NCI-H748 (cell line): ENCODE results near the gene MYO18A.
"Not testable (repeated sequence)": the region's sequence is repeated elsewhere in the genome, so short reads cannot be mapped to it uniquely, and the experiment has no call there.

Experiments used
- DNase-seq: peaks from one replicate; lab custom pipeline; 2025; ENCODE audit not compliant: unreplicated experiment; lab: John Stamatoyannopoulos, UW

MYO18A gene

GRCh38 chr17:29194669-29195068 lies 14.5 kb upstream of the MYO18A start:
- no peak for DNase-seq

GRCh38 chr17:29193146-29193545 lies 12.9 kb upstream of the MYO18A start:
- DNase-seq, result no peak

- DNase-seq, result no peak
Observed at GRCh38 chr17:29190592-29191207, 10.5 kb upstream of the MYO18A start.

DNA sequence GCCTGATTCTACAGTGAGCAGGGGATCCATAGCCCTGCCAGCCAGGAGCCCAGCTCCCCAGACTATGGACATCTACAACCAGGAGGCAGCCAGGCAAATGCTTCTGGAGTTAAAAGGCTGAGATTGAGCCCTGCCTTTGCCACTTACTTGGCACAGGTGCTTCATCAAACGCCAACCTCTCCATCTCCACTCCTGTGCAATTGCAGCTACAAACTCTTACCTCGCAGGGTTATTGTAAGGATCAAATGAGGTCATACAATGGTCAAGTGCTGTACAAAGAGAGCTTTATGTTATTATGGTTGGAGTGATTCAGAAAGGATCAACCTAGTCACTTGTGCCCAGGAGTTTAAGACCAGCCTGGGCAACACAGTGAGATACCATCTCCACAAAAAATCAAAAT lies 9.8 kb upstream of the MYO18A start:
- no peak for DNase-seq

DNA sequence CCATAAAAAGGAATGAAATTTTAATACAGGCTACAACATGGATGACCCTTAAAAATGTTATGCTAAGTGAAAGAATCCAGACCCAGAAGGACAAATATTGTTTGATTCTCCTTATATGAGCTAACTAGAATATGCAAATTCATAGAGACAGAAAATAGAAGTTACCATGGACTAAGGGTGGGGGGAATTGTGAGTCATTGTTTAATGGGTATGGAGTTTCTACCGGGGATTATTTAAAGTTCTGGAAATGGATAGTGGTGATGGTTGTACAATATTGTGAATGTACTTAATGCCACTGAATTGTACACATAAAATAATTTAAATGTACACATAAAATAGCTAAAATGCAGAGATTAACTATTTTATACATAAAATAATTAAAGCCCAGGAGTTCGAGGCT lies 9.2 kb upstream of the MYO18A start:
- DNase-seq, result no peak

DNA sequence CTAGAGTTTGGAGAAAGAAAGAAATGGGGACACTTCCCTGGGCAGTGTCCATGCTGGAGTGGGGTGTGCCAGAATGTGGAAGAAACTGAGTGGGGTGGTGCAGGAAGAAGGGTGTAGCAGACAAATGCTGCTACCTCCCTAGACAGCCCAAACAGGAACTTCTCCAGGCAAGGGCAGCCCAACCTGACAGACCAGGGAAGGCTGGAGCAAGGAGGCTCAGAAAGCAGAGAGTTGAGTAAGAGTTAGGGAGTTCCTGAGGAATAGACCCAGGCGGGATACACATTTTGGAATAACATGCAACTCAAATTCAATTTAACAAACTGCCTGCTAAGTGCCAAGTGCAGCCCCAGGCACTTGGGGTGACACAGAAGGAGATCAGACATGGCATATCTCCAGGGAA lies 1.0 kb upstream of the MYO18A start:
- no peak for DNase-seq

GRCh38 chr17:29180788-29181160 lies 576 bp upstream of the MYO18A start:
- no peak for DNase-seq

GRCh38 chr17:29179232-29180033 lies 765 bp downstream of the MYO18A start:
- peak; percentile 70 for DNase-seq

- no peak for DNase-seq
Observed at GRCh38 chr17:29178750-29179231, 1.4 kb downstream of the MYO18A start.

DNA sequence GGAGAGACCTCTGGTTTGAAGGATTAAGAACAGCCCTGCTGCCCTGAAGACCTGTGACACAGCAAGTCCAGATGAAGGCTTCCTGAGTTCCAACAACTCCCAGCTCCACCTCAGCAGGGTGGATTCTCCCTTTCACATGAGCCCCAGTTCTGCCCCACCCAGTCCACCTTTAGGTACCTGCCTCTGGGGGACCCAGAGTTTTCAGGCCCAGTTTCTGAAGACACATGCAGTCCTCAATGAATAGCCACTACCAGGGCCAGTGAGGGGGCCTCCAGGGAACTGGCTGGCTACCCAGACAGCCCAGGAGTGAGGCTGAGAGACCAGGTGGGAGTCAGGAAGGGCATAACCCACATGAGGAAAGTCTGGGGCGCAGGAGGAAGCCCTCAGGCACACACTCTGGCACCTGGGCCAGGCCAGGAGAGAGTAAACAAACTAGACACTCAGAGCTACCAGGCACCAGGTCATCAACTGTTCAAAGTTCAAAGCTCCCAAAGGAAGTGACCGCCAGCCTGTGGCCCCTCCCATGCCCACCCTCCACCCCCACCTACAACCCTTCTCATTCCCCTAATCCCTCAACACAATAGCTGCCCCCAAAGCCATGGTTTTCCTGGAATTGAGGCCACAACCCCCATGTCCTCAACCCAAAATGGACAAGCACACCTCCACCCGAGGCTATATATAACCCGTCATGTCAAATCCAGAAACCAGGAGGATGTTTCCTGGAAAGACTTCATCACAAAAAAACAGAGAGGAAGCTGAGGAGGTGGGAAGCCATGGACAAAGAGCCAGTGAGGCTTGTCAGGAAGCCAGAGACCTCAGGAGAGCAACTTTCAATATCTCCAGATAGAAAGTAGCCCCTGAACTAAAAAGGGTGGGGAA lies 2.1 kb downstream of the MYO18A start:
- DNase-seq, result no peak

DNA sequence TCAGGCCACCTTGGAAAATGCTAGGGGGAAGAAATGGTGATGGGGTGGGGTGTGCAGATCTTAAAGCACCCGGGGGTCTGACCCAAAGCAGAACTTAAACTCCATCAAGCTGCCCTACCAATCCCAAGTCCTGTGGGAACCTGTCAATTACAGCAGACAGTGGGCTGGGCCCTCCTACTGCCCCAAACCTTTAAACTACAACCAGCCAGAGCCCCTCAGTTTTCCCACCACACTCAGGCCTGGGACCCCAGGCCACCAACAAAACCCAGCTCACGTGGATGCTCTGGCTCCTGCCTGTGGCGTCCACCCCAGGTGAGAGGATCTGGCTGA lies 2.7 kb downstream of the MYO18A start:
- no peak for DNase-seq

DNA sequence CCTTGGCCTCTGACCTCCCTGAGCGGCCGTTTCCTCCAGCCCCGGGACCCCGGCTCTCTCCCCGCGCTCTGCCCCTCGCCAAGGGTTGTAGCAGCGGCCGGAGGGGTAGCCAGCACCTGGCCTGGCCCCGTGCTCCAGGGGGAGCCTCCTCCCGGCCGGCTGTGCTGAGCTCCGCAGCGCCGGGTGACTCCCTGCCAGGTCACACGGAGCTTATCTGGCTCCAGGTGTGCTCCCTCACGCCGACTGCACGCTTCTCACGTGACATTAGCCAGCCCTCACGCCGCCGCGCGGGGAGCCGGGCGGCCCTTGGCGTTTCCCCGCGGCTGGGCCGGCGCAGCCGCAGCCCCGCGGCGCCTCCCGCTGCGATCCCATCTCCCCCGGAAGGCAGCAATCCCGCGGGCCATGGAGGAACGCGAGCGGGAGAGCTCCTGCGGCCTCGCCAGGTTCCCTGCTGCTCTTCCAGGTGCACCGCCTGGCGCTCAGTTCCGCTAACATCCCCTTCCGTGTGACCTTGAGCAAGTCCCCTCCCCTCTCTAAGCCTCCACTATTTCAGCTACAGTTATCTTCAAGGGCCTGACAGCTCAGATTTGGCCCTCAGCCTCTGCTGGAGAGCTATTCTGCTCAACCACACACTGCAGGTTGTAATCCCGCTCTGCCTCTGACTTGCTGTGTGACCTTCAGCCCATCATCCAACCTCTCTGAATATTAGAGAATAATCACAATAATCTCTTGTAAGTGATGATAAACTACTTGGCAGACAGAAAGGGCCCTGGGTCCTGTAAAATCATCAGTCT lies 3.4 kb downstream of the MYO18A start:
- DNase-seq, result peak; percentile 86

DNA sequence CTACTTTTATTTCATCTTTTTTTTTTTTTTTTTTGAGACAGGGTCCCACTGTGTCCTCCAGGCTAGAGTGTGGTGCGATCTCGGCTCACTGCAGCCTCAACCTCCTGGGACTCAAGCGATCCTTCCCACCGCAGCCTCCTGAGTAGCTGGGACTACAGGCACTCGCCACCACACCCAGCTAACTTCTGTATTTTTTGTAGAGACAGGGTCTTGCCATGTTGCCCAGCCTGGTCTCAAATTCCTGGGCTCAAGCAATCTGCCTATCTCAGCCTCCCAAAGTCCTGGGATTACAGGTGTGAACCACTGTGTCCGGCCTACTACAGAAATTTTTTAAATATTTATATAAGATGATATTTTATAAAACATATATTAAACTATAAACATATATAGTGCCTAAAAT lies 4.8 kb downstream of the MYO18A start:
- DNase-seq, result no peak

GRCh38 chr17:29172589-29172988 lies 7.6 kb downstream of the MYO18A start:
- DNase-seq, result no peak

DNA sequence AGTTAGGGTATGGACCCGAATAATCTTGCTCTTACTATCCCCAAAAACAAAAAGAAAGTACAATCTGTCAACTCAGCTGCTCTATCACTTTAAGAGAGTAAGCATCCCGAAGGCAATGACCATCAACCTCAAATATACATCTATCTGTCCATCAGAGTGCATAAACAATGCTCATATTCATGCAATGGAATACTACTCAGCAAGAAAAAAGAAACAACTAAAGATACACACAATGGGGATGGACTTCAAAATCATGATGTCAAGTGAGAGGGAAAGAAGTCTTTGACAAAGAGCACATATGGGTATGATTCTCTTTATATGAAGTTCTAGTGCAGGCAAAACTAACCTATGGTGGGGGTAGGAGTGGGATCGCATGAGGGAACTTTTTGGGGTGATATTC lies 9.5 kb downstream of the MYO18A start:
- no peak for DNase-seq

GRCh38 chr17:29169806-29170591 lies 10.2 kb downstream of the MYO18A start:
- DNase-seq, result no peak

DNA sequence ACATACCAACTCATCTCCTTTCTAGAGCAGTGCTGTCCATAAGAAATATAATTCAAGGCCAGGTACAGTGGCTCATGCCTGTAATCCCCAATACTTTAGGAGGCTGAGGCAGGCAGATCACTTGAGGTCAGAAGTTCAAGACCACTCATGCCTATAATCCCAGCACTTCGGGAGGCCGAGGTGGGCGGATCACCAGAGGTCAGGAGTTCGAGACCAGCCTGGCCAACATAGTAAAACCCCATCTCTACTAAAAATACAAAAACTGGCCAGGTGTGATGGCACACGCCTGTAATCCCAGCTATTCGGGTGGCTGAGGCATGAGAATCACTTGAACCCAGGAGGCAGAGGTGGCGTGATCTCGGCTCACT lies 11.5 kb downstream of the MYO18A start:
- DNase-seq, result not testable (repeated sequence)

DNA sequence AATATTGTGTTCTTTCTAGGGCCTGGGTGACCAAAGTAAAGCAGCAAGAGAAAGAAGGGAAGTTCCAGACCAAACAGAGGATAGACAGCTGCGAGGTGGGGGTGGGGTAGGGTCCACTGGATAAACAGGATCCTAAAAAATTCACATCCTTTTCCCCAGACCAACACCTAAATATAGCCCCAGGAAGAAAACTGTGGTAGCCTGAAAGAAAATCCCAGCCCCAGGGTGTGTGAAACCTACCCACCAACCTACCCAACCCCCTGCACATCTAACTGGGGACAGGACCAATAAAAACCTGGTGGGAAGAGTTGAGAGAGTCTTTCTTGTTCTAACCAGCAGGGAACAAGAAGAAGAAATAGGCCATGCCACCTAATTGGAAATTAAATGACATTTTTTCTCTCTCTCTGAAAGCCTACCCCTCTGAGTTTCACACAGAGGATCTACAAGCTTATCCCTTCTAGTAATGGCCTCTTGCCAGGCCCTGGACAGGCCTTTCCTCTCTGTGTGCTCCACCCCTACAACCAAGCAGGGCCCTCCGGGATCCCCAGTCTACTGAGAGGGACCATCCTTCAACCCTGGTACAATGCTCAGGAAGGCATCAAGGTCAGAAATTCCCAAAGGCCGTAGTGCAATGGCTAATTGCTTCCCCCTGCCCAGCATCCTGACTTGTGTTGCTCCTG lies 12.0 kb downstream of the MYO18A start:
- DNase-seq, result no peak

DNA sequence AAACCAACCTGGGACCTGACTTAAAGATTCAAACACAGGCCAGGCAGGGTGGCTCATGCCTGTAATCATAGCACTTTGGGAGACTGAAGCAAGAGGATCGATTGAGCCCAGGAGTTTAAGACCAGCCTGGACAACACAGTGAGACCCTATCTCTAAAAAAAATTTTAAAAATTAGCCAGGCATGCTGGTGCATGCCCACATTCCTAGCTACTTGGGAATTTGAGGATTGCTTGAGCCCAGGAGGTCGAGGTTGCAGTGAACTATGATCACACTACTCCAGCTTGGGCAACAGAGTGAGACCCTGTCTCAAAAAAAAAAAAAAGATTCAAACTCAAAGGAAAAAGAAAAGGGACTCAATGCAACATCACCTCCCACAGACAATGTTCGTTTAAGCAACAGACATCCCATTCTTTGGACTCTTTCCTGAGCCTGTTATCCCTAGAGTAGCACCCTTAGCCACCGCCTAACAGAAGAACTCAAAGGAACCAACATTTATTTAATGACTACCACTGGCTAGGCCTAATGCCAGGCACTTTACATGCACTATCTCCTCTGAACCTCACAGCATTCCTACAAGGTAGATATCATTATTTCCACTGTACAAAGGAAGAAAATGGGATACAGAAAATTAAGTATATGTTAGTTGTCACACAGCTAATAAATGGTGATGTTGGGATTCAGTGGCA lies 12.7 kb downstream of the MYO18A start:
- DNase-seq, result no peak
